Right hindlimb (tissue), 1 donor: ENCODE measurements around the gene KIF20B.
A peak's percentile ranks its signal among the peaks of the same experiment; 100 is the strongest.
"Not testable (repeated sequence)": the region's sequence is repeated elsewhere in the genome, so short reads cannot be mapped to it uniquely, and the experiment has no call there.

Experiments used
- DNase-seq: peaks from one replicate; pipeline ENCODE4 v3.0.0-alpha.2; 2018

Gene KIF20B

DNA sequence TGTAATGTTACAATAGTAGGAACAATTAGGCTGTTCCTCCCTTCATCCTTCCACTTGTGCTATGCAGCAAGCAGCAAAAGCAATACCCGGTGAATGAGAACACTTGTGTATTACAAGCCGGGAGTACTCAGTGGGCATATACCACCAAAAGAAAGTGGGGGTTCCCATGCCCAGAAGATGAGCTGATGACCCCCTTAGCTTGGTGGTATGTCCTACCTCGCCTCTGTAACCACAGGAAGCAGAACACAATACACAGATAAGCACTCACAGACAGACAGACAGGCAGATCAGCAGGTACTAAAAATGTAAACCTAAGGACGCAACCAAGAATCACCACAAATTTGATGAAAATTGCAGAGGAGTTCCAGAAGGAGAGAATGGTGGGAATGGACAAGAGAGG is 15.5 kb upstream of the KIF20B start:
- no peak for DNase-seq

DNA sequence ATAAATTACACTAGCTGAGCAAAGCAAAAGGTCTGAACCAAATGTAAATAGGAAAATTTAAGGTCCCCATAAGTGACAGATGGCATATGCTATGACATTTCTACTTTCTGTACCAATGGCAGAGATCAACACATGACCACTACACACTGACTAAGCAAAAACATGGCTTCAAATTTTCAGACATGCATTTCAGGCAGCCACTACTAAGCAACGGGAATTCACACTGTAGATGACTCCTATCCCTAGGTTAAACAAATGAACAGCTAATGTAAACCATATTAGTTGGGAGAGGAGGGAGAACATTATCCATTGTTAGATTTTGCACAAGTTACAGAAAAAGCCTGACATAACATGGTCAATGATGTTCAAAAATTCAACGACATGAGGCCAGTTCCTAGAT is 11.4 kb upstream of the KIF20B start:
- no peak for DNase-seq

DNA sequence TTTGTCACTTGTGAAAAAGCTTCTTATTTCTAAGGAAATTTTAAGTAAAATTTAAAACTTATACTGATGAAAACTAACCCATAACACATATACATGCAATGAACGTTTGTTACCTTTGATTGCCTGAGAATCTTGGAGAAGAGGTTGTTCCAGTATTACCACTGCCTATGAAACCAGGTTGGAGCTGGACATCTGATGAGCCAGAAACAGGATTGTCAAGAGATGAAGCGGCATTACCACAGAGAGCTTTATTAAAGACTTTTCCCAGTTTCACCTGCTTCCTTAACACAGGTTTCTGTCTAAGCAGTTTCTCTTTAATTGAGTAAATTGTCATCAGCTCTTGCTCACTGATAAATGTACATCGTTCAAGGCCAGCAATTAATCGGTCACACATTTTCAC is 9.0 kb upstream of the KIF20B start:
- no peak for DNase-seq

DNA sequence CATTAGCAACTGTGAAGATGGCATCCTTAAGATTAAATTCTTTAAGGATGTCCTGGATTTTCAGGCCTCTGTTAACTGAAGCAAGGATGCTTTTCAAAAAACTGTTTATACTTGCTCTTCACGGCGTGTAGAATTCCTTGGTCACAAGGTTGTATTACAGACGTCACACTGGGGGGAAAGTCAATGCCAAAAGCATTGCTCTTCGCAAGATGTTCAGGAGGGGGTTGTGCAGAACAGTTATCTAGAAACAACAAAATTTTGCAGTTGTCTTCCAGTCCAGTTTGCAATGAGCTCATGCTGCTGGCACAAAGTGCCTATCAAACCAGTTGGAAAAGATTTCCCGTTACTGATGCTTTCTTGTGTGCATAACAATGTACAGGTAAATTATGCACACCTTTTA is 8.2 kb upstream of the KIF20B start:
- DNase-seq = no peak

DNA sequence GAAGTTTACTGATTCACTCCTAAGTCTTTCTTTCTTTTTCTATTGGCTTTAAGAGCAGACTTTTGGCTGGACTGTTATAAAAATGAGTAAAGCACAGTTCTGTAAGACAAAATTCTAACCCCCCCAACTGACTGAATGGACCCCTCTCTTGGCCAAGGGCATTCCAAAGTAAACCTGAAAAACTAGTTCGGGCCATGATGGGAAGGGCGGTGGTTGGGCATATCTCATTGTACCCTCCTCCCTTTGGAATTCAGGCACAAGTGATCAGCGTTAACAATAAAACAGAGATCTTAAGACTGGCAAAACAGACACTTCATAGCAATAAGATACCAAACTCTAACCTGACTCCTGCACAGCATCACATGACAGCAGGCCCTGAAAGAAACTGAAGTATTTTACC is 6.1 kb upstream of the KIF20B start:
- no peak for DNase-seq

DNA sequence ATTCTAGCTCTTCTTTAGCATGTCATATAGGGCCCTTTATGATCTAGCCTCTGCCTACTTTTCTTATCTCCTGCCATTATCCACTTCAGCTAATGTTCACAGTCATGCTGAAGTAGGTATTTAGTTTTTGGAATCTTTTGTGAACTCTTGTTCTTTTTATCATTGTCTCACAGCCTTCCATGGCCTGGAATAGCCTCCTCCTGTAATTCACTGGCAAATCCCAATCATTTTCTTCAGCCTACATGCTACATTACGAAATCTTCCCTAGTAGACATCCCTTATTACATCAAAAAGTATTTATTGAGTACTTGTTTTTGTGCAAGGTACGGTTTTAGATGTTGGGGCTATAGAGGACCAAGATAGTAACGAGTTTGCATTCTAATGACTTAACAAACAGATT is 3.4 kb upstream of the KIF20B start:
- DNase-seq = no peak

DNA sequence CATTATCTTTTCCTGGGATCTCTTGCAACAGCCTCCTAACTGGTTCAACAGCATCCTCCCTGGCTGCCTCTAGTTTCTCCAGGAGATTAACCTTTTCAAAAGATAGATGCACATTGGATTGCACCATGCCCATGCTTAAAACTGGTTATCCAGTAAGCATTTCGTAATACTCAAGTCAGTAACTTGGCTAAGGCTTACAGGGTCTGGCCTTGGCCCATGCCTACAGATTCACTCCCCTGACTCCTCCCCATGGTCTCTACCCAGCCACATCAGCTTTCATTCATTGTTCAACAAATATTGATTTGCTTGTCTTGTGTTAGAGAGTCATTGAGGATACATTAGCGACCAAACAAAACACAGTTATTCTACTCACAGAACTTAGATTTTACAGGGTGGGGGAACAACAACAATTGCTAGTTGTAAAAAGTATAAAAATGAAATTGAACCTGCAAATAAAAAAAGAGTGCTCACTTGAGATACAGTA is 1.8 kb upstream of the KIF20B start:
- no peak for DNase-seq

DNA sequence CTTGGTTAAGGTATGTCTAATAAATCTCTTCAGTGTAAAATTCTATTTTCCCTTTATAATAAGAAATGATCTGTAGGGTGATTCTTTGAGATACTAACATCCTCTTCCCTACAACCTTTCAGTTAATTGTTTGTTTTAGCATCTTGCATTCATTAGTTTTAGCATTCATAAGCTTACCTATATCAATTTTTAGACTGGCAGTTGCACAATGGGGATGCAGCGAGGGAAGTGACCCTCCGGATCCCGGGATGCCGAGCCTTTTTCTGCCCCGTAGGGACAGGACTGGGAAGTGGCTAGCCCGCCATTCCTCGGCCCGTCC is 508 bp upstream of the KIF20B start:
- DNase-seq = no peak

DNA sequence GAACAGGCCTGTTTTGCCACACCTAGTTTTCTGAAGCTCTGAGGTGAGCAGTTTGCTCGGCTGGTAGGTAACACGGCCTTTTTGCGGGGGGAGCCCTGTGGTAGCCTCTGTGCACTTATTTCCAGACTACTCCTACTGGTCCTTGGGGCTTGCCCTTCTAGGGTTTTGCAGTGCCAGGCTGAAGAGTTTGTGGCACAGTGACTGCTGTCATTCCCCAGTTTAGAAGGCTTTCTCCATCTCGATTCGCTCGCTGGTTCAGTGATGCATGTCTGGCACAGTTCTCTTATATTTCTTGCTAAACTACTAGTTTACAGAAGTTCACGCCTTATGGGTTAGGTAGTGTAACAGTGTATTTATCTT is 711 bp downstream of the KIF20B start:
- peak; percentile 15 for DNase-seq

DNA sequence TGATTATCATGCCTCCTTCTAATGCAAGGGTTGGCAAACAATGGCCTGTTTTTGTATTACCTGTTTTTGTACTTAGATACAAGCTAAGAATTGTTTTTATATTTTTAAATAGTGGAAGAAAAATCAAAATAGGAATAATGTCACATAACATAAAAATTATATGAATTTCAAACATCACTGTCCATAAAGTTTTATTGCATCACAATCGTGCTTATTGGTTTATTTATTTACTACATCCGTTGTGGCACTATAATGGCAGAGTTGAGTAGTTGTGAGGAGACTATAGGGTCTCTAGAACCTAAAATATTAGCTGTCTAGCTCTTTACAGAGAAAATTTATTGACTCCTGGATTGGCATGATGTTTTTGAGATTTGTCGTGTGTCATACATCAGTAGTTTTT is 4.1 kb downstream of the KIF20B start:
- DNase-seq = no peak

DNA sequence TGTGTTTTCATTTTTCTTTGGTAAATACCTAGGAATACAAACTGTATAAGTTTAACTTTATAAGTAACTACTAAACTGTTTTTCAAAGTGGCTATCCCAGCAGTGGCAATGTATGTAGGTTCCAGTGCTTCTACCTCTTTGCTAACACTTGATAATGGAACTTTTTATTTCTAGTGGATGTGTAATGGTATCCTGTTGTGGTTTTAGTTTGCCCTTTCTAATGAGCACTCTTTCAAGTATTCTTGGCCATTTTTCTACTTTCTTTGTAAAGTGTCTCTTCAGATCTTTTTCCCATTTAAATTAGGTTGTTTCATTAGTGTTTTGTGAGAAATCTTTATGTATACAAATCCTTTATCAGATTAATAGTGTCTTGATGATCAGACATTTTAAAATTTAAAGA is 4.6 kb downstream of the KIF20B start:
- DNase-seq = no peak

DNA sequence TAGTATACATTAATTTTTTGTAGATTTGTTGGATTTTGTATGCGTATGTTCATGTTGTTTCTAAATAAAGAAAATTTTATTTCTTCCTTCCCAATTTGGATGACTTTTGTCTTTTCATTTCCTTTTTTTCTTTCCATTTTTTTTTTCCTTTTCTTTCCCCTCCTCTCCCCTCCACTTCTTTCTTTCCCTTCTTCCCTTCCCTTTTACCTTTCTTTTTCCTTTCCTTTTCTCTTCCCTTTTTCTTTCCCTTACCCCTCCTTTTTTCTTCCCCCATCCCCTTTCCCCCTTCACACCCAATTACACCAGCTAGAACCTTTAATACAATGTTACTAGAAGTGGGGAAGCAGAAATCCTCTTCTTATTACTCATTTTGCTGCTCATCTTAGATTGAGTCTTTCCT is 6.0 kb downstream of the KIF20B start:
- DNase-seq = no peak

DNA sequence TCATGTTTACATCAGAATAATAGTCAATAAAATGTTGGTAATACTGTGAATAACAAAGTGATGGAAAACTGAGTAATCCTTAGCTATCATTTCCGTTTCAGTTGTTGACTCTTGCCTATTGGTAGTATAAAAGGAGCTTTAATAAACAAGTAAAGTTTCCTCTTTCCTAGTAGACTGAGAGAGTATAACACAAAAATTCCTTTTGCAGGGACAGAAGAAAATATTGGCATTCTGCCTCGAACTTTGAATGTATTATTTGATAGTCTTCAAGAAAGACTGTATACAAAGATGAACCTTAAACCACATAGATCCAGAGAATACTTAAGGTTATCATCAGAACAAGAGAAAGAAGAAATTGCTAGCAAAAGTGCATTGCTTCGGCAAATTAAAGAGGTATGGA is 9.4 kb downstream of the KIF20B start:
- DNase-seq = no peak

DNA sequence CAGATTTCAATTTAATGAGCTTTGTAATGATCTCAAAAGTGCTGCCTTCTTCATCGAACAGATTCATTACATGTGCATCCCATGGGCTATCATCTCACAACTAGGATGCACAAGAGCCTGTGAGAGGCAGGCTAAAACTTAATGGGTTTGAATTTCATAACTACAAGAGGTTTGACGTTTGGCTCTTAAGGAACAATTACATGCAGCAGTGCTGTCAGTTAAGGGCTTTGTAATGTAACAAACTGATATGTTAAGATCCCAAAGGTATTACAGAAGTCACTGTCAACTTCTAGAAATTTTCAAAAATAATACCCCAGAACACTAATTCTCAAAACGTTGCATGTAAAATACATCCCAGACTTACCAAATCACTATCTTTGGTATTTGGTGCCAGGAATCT is 33.2 kb downstream of the KIF20B start:
- DNase-seq = no peak

DNA sequence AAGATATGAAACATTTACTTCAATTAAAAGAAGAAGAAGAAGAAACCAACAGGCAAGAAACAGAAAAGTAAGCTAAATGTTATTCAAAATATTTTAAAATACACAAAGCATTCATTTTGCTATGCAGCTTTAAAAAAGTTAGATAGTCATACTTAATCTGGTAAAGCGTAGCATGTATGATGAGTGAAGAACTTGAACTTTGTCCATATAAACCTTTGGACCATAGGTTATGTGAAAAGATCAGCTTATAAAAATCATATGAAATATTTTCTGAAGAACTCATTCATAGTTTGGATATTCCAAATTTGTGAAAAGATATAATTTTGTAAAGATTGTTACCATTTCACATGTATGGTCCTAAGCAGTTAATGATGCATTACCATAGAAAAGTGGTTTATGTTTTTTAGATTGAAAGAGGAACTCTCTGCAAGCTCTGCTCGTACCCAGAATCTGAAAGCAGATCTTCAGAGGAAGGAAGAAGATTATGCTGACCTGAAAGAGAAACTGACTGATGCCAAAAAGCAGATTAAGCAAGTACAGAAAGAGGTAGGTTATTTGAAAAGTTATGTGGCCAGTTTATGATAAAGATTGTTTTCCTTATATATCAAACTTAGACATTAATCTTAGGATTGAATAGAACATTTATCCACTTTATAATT is 37.3 kb downstream of the KIF20B start:
- no peak for DNase-seq

DNA sequence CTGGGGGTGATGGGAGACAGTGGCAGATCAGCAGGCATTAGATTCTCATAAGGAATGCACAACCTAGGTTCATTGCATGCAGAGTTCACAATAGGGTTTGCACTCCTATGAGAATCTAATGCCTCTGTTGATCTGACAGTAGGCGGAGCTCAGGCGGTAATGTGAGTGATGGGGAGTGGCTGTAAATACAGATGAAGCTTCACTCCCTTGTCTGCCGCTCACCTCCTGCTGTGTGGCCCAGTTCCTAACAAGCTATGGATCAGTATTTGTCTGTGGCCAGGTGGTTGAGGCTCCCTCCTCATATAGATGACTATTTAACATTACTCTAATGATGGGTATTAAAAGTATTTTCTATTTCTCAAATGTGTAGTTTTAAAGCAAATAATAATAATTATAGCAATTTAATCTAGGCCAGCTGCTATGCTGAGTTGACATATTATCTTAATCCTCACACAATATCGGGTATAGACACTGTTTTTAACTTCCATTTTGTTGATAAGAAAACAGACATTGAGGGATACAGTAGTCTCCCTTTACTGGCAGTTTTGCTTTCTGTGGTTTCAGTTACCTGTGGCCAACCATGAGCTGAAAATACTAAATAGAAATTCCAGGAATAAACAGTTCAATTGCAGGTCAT is 39.9 kb downstream of the KIF20B start:
- DNase-seq = no peak

DNA sequence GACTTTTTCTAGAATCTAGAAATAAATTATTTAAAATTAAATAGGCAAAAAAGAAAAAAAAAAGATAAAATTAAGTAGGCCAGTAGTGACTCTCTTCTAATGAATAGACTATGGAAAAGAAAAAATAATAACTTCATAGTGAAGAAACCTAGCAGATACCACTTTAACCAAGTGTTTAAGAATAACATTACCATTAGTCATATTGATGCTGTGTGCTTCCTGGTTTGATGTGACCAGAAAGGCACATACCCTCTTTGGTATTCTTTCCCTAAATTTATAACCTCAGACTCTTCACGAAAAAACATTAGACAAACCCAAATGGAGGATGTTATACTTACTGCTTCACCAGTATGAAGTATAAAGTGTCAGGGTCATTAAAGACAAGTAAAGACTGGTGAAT is 42.6 kb downstream of the KIF20B start:
- no peak for DNase-seq

DNA sequence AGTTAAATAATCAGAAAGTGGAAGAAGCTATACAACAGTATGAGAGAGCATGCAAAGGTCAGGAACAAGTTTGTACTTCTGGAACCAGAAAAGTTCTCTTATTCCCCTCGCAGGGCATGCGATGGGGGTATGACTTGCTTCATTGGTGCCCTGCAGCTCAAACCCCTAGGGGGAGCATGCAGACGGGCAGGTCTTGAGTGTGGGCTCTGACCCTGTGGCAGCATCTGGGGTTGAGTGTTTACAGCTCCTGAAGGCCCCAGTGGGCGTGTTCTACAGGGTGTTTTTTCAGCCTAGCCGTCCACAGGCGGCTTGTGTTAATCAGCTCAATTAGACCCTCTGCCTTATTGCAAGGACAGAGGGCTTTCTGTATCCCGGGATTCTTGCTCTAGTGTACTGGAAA is 44.5 kb downstream of the KIF20B start:
- no peak for DNase-seq

DNA sequence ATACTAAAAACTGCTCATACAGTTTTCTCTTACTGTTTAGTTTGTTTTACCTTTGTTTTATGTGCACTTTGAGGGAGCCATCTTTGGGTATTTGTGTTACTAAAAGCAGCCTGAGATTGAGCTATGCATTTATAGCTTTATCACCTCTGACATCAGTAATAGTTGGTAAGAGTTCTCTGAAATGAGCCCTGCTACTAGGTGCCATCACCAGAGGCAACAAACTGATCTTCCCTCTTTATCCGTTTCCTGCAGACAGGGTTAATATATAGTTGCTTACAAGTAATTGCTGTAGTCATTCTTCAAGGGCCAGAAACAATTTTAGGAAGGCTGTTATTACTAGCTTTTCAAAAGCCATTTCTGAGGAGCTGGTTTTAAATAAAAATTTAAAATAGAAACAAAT is 49.1 kb downstream of the KIF20B start:
- no peak for DNase-seq

DNA sequence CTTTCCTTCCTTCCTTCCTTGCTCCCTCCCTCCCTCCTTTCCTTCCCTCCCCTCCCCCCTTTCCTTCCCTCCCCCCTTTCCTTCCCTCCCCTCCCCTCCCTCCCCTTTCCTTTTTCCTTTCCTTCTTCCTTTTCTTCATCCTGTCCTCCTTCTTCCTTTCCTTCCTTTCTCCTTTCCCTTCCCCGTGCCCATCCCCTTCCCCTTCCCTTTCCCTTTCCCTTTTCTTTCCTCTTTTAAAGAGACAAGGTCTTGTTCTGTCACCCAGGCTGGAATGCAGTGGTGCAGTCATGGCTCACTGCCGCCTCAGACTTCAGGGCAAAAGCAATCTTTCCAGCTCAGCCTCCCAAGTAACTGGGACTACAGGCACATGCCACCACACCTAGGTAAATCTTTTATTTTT is 54.0 kb downstream of the KIF20B start:
- no peak for DNase-seq

DNA sequence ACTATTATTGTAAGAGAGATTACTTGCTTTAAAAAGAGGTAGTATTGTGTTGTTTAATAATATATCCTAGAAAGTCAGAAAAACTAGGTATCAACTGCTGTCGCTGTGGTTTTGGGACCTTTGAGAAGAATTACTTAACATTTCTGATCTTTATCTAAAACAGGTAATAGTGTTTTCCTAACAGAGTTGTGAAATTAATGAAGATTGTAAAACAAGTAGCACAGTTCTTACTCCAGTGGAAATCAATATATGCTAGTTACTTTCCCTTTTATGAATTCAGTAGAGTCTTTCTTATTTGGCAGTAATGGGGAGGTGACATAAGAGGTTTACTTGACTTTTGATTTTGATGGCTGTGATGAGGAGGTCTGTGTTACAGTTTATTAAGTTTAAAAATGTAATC is 58.1 kb downstream of the KIF20B start:
- no peak for DNase-seq

DNA sequence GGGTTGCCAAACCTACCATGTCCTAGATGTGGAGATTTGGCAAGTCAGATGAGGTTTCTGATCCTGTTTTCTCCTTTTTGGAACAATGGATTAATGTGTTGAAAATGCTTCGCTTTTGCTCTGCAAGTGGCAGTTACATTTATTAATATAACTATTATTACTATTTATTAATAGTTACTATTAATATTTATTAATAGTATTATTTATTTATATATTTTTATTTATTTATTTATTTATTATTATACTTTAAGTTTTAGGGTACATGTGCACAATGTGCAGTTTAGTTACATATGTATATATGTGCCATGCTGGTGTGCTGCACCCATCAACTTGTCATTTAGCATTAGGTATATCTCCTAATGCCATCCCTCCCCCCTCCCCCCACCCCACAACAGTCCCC is 62.3 kb downstream of the KIF20B start:
- DNase-seq = not testable (repeated sequence)

DNA sequence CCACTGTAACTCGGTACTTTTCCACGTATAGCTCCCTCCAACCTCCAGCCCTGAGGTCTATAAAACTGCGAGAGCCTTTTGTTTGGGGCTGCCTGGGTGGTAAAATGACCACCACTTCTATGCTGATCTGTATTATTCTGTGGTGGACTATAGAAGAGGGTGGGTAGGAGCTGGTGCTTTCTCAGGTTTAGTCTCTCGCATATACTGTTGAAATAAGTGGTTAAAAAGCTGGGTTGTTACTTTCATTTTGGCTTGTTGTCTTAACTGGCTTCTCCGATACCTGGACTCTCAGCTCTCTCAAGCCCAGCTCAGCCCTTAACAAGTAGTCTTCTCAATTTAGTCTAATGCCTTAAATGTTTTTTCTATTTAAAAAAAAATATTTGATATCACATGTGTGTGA is 70.3 kb downstream of the KIF20B start:
- no peak for DNase-seq

DNA sequence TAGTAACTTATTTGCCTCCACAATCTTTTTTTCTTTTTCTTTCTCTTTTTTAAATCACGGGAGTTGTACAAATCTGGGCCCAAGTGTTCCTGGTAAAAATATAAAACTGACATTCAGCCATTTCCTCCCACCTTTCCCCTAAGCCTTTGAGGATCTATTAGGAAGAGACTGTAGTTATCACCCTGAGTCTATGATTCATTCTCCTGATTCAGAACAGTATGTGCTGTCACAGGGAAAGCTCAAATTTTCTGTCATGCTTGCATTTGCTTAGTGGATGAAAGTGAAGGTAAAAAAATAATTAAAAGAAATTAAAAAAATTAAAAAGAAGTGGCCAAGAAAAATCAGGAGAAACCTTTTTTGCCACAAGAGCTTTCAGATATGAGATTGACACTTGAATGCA is 71.7 kb downstream of the KIF20B start:
- no peak for DNase-seq

DNA sequence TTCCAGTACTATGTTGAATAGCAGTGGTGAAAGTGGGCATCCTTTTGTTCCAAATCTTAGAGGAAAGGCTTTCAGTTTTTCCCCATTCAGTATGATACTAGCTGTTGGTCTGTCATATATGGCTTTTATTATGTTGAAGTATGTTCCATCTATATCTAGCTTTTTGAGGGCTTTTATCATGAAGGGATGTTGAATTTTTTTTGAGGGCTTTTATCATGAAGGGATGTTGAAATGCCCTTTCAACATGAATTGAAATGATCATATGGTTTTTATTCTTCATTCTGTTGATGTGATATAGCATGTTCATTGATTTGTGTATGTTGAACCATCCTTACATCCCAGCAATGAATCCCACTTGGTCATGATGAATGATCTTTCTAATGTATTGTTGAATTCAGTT is 75.3 kb downstream of the KIF20B start:
- no peak for DNase-seq
